ENCODE measurements around the gene MPG. TPM values are rescaled to one million over a fixed set of nuclear protein-coding genes. Genes with fewer than 3 reads are reported as not detected.
"Not testable (repeated sequence)": the region's sequence is repeated elsewhere in the genome, so short reads cannot be mapped to it uniquely, and the experiment has no call there.

MPG gene
- total and polyA plus RNA-seq, 9 donors = 0.60 to 90.9 (median 48.4) TPM

- no peaks in the 10 kb centered on the region for H3K4me1 ChIP-seq (ENCODE audit: insufficient read depth)
- 76 to 84% (median 81%) methylated on average over 17 of the region's 17 CpGs for WGBS, 3 donors
- no peak overlapping the region for H3K4me3 ChIP-seq
- intact Hi-C loops (cut with DNase I) = no loop called here
- H3K36me3 ChIP-seq = no peaks in the 10 kb centered on the region
- no peaks in the 10 kb centered on the region for H3K9me3 ChIP-seq
- no peaks in the 10 kb centered on the region for H3K27me3 ChIP-seq
- no peak for DNase-seq
- H3K27ac ChIP-seq = no peak overlapping the region
- TF ChIP-seq CTCF (IDR thresholded peaks at IDR 0.05) (no peak), POLR2A (IDR thresholded peaks at IDR 0.05) (no peak)
Observed at GRCh38 chr16:35011-35677, 42.9 kb upstream of the MPG start.

- intact Hi-C loops (cut with DNase I) = no loop called here
- H3K4me3 ChIP-seq = no peak overlapping the region
- no peak overlapping the region for H3K27ac ChIP-seq
- H3K9me3 ChIP-seq = no peaks in the 10 kb centered on the region
- no peaks in the 10 kb centered on the region for H3K36me3 ChIP-seq
- no peak for DNase-seq
- no peak for TF ChIP-seq POLR2A (IDR thresholded peaks at IDR 0.05)
- no peak for TF ChIP-seq CTCF (IDR thresholded peaks at IDR 0.05)
- no peak for TF ChIP-seq EP300 (IDR thresholded peaks at IDR 0.05)
- WGBS, 3 donors = 81 to 93% (median 87%) methylated on average over 11 of the region's 11 CpGs
- H3K4me1 ChIP-seq (ENCODE audit: insufficient read depth) = no peaks in the 10 kb centered on the region
- H3K27me3 ChIP-seq = no peaks in the 10 kb centered on the region
Observed at GRCh38 chr16:35678-36305, 42.2 kb upstream of the MPG start.

GRCh38 chr16:36336-36984 is 41.6 kb upstream of the MPG start:
- 88 to 90% (median 89%) methylated on average over 15 of the region's 15 CpGs for WGBS, 3 donors
- Histone ChIP-seq H3K4me1 (ENCODE audit: insufficient read depth) (no peaks in the 10 kb centered on the region), H3K36me3 (no peaks in the 10 kb centered on the region), H3K9me3 (no peaks in the 10 kb centered on the region), H3K27ac (no peak overlapping the region), H3K4me3 (no peak overlapping the region), H3K27me3 (no peaks in the 10 kb centered on the region)
- peak in 1 of 5 donors; percentile 9 for DNase-seq
- intact Hi-C loops (cut with DNase I) = no loop called here
- TF ChIP-seq CTCF (IDR thresholded peaks at IDR 0.05) = no peak
- TF ChIP-seq EP300 (IDR thresholded peaks at IDR 0.05) = no peak
- no peak for TF ChIP-seq POLR2A (IDR thresholded peaks at IDR 0.05)

DNA sequence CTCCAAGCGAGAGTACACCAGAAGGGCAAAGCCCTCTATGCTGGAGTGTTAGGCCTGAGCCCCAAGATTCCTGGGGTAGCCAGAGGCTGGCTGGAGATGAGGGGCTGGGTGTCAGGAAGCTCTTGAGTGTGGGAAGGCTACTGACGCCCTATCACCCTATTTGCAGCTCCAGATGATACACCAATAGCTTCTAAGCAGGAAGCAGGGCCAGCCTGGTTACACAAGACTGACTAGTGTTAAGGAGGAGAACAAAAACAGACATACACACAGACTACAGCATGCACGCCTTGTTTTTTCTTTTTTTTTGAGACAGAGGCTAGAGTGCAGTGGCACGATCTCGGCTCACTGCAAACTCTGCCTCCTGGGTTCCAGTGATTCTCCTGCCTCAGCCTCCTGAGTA is 40.5 kb upstream of the MPG start:
- no peaks in the 10 kb centered on the region for H3K9me3 ChIP-seq
- no peaks in the 10 kb centered on the region for H3K36me3 ChIP-seq
- WGBS, 3 donors = 89 to 94% (median 91%) methylated on average over 5 of the region's 5 CpGs
- H3K4me3 ChIP-seq = no peak overlapping the region
- intact Hi-C loops (cut with DNase I) = no loop called here
- DNase-seq = no peak
- H3K27ac ChIP-seq = no peak overlapping the region
- H3K27me3 ChIP-seq = no peaks in the 10 kb centered on the region
- H3K4me1 ChIP-seq (ENCODE audit: insufficient read depth) = no peaks in the 10 kb centered on the region
- TF ChIP-seq EP300 (IDR thresholded peaks at IDR 0.05) (no peak), CTCF (IDR thresholded peaks at IDR 0.05) (no peak), POLR2A (IDR thresholded peaks at IDR 0.05) (no peak)

GRCh38 chr16:38206-38605 is 39.8 kb upstream of the MPG start:
- H3K4me1 ChIP-seq (ENCODE audit: insufficient read depth); H3K36me3 ChIP-seq; H3K27ac ChIP-seq; H3K27me3 ChIP-seq; H3K4me3 ChIP-seq; intact Hi-C loops (cut with DNase I); H3K9me3 ChIP-seq: not testable (repeated sequence)
- DNase-seq = peak in 1 of 5 donors; percentile 10
- 93 to 96% (median 95%) methylated on average over 11 of the region's 11 CpGs for WGBS, 3 donors
